ENCODE data around the gene CKB.

CKB gene

DNA sequence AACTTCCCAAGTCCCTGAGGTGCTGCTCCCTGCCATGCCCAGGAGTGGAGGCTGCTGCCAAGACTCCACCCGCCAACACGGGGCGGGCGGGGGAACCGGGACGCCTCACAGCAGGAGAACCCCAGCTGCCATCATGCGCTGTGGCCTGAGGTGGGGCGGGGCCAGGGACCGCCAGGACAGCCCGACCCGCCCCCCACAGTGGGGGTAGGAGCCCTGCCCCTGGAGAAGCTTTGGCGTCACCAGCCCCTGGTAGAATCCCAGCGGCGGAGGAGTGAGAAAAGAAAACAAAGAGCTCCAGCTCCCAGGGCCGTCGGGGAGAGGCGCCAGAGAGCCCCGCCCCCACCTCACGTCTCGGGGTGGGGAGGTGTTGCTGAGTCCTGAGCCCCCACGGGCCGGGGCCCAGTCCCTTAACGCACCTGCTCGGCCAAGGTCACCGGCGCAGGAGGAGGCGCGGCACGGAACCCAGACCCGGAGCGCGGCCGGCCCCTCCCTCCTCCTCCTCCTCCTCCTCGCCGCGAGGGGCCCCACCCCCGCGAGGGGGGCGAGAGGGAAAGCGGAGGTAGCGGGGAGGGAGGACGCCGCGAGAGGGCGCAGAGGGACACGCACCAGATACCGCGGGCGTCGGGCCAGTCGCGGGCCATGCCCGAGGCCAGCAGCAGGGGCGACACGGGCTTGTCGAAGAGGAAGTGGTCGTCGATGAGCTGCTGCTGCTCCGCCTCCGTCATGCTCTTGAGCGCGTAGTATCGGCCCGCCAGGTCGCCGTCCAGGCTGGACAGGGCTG is 1.8 kb downstream of the CKB start:
- peaks cover 20% of the 10 kb centered on the region for H3K36me3 ChIP-seq (ENCODE audit: insufficient read depth, low read length)
- no peak for DNase-seq (ENCODE audit: low read depth, low spot score)
- H3K9ac ChIP-seq (ENCODE audit: insufficient read length): peak overlapping the region; percentile 85
- TF ChIP-seq EZH2 (IDR thresholded peaks at IDR 0.05) (no peak), POLR2AphosphoS5 (IDR thresholded peaks at IDR 0.05; ENCODE audit: borderline replicate concordance, low read depth, low read length) (no peak; the same call in none of the 2 replicates), FOXP2 (optimal IDR thresholded peaks at IDR 0.05; ENCODE audit: control extremely low read depth, extremely low read length, insufficient read depth) (no peak)
- peak overlapping the region; percentile 18; the same call in 1 of the 2 replicates for H3K27ac ChIP-seq
- H3K4me3 ChIP-seq: peak overlapping the region; percentile 93
- H3K9me3 ChIP-seq (ENCODE audit: low read depth, low read length): no peaks in the 10 kb centered on the region

DNA sequence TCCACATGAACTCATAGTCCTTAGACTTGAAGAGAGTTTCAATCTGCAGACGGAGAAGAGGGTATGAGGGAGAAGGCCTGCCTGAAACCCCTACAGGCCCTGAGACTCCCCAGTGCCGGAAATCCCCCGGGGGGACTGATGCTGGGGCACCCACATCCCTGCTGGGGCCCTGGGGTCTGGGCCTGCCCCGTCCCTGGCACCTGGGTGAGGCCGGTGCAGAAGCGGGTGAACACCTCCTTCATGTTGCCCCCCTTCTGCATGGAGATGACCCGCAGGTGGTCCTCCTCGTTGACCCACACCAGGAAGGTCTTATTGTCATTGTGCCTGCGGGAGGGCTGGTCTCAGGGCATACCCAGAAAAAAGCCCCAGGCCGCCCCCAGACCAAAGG is 2.4 kb downstream of the CKB start:
- DNase-seq (ENCODE audit: low read depth, low spot score): no peak
- peak overlapping the region; percentile 93 for H3K4me3 ChIP-seq
- H3K9ac ChIP-seq (ENCODE audit: insufficient read length): no peak overlapping the region
- no peaks in the 10 kb centered on the region for H3K9me3 ChIP-seq (ENCODE audit: low read depth, low read length)
- TF ChIP-seq FOXP2 (optimal IDR thresholded peaks at IDR 0.05; ENCODE audit: control extremely low read depth, extremely low read length, insufficient read depth) (no peak), POLR2AphosphoS5 (IDR thresholded peaks at IDR 0.05; ENCODE audit: borderline replicate concordance, low read depth, low read length) (peak; percentile 6; the same call in 1 of the 2 replicates), EZH2 (IDR thresholded peaks at IDR 0.05) (no peak)
- H3K27ac ChIP-seq: peak overlapping the region; percentile 18; the same call in 1 of the 2 replicates
- peaks cover 20% of the 10 kb centered on the region for H3K36me3 ChIP-seq (ENCODE audit: insufficient read depth, low read length)

DNA sequence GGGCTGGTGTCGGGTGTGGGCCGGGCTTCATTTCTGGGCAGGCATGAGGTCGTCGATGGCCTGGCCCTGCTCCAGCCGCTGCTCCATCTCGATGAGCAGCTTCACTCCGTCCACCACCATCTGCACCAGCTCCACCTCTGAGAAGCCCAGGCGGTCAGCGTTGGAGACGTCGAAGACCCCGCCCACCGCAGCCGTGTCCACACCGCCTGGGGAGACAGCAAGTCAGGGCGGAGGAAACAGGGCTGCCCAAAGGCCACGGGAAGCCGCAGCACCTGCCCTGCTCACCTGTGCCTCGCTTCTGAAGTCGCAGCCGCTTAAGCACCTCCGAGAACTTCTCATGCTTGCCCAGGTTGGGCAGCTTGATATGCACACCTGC is 2.8 kb downstream of the CKB start:
- H3K4me3 ChIP-seq: no peak overlapping the region
- no peaks in the 10 kb centered on the region for H3K9me3 ChIP-seq (ENCODE audit: low read depth, low read length)
- DNase-seq (ENCODE audit: low read depth, low spot score): no peak
- H3K27ac ChIP-seq: peak overlapping the region; percentile 48; the same call in 1 of the 2 replicates
- no peak for TF ChIP-seq FOXP2 (optimal IDR thresholded peaks at IDR 0.05; ENCODE audit: control extremely low read depth, extremely low read length, insufficient read depth)
- no peak for TF ChIP-seq POLR2AphosphoS5 (IDR thresholded peaks at IDR 0.05; ENCODE audit: borderline replicate concordance, low read depth, low read length)
- no peak for TF ChIP-seq EZH2 (IDR thresholded peaks at IDR 0.05)
- no peak overlapping the region for H3K9ac ChIP-seq (ENCODE audit: insufficient read length)
- H3K36me3 ChIP-seq (ENCODE audit: insufficient read depth, low read length): peaks cover 20% of the 10 kb centered on the region

DNA sequence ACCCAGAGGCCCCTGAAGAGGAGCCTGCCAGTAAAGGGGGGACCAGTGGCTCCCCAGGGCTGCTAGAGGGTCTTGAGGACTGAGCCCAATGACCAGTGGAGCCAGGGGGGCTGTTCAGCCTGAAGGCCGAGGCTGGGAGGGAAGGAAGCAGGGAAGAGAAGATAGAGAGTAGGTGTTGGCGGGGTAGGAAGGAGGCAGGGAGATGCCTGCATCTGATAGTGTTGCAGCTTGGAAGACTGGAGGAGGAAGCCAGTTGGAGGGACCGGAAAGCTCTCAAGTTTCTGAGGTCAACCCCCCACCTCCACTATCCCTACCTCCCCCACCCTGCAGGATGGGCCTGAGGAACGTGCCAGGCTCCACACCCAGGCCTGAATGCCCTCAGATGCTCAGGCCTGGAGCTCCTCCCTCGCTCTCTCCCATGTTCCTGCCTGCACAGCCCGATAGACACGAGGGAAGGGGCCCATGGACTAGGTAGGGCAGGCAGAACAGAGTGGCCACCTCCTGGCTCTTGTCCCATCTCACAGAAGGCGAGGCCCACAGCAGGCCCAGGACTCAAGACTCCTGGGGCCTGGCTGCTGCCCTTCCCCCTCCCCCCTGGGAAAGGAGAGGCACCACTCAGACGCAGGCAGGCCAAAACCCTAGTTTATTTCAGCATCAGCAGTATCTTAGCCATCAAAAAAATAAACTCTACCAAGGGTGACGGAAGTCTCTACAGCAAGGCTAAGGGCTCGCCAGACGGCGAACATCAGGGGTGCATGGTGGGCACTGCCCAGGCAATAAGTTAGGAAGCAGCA is 3.4 kb downstream of the CKB start:
- H3K4me3 ChIP-seq: no peak overlapping the region
- H3K9ac ChIP-seq (ENCODE audit: insufficient read length): no peak overlapping the region
- peak overlapping the region; percentile 48; the same call in 1 of the 2 replicates for H3K27ac ChIP-seq
- TF ChIP-seq POLR2AphosphoS5 (IDR thresholded peaks at IDR 0.05; ENCODE audit: borderline replicate concordance, low read depth, low read length) (peak; percentile 66), FOXP2 (optimal IDR thresholded peaks at IDR 0.05; ENCODE audit: control extremely low read depth, extremely low read length, insufficient read depth) (no peak)
- peaks cover 20% of the 10 kb centered on the region for H3K36me3 ChIP-seq (ENCODE audit: insufficient read depth, low read length)
- H3K9me3 ChIP-seq (ENCODE audit: low read depth, low read length): no peaks in the 10 kb centered on the region
- DNase-seq (ENCODE audit: low read depth, low spot score): no peak

DNA sequence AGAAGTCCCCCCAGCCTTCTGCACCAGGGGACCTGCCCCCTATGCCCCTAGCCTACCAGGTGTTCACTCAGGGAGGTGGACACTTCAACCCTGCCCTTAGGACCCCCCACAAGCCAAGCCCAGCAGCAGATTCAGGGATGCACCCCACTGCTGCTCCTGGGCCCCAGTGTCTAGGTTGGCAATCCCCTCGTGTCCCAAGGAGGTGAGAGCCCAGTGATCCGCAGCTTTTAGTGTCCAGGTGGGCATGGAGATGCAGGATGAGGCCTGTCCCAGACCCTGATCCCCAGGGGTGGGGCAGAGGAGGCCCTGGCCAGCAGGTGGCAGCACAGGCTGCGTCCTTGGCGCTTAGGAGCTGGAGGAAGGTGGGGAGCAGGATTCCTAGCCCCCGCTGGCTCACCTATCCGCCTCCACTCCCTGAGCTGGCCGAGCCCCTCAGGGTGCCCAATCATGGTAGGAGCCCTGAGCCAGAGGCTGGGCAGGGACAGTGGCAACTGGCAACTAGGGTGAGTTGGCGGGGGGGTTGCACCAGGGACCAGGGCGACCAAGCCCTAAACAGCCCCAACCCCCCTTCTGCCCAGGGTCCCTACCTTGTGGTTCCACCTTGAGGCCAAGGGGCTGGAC is 4.1 kb downstream of the CKB start:
- Histone ChIP-seq H3K27ac (peak overlapping the region; percentile 48; the same call in 1 of the 2 replicates), H3K9ac (ENCODE audit: insufficient read length) (no peak overlapping the region), H3K36me3 (ENCODE audit: insufficient read depth, low read length) (peaks cover 20% of the 10 kb centered on the region), H3K4me3 (no peak overlapping the region), H3K9me3 (ENCODE audit: low read depth, low read length) (no peaks in the 10 kb centered on the region)
- DNase-seq (ENCODE audit: low read depth, low spot score): no peak
- no peak for TF ChIP-seq FOXP2 (optimal IDR thresholded peaks at IDR 0.05; ENCODE audit: control extremely low read depth, extremely low read length, insufficient read depth)
- TF ChIP-seq POLR2AphosphoS5 (IDR thresholded peaks at IDR 0.05; ENCODE audit: borderline replicate concordance, low read depth, low read length): no peak
- no peak for TF ChIP-seq EZH2 (IDR thresholded peaks at IDR 0.05)

DNA sequence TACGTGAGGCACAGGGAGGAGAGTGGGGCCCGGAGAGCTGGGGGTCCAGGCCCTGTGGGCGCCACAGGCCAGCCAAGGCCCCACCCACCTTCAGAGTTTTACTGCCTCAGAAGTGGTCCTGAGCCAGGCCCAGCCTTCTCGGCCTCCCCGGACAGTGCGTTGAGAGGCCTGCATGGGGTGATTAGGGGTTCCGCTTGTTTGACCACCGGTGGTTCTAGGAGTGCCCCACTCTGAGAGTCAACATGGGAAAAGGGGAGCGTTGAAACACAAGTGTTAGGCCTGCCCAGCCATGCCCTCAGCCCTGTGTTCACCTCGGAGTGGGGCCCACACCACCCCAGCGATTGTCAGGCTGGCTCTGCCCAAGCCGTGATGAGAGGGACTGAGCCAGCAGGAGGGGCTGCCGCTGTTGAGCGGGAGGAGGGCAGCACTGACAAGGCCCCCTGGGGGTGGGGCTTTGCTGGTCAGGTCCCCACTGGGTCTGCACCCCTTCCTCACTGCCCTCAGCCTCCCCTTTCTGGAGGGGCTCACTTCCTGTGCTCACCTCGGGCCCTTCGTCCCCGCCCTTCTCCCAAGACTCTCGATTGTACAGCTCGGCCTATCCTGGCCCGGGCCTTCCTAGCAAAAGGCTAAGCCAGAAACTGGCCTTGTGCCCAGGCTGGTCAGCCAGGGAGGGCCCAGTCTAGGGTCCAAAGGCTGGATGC is 4.8 kb downstream of the CKB start:
- H3K4me3 ChIP-seq: no peak overlapping the region
- no peak for DNase-seq (ENCODE audit: low read depth, low spot score)
- no peak overlapping the region for H3K9ac ChIP-seq (ENCODE audit: insufficient read length)
- 0 out of 2 replicates have a peak, but pooled peaks have one; percentile 9 for TF ChIP-seq POLR2AphosphoS5 (IDR thresholded peaks at IDR 0.05; ENCODE audit: borderline replicate concordance, low read depth, low read length)
- no peak for TF ChIP-seq EZH2 (IDR thresholded peaks at IDR 0.05)
- H3K9me3 ChIP-seq (ENCODE audit: low read depth, low read length): no peaks in the 10 kb centered on the region
- peaks cover 20% of the 10 kb centered on the region for H3K36me3 ChIP-seq (ENCODE audit: insufficient read depth, low read length)
- no peak overlapping the region for H3K27ac ChIP-seq

DNA sequence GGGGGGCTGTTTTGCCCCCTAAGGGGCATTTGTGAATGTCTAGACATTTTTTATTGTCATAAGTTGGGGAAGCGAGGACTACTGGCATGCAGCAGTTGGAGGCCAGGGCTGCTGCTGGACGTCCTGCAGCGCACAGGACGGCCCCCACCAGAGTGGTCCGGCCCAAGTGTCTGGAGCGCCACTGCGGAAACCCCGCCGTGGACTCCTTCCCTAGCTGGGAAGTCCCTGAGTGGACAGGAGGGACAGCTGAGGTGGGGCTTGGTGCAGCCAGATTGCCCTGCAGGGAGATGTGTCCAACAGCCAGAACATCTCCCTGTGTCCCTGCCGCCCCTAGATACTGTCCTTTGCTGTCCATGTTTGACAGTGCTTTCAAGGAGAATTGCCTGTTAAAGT is 5.5 kb downstream of the CKB start:
- TF ChIP-seq FOXP2 (optimal IDR thresholded peaks at IDR 0.05; ENCODE audit: control extremely low read depth, extremely low read length, insufficient read depth) (no peak), EZH2 (IDR thresholded peaks at IDR 0.05) (no peak), POLR2AphosphoS5 (IDR thresholded peaks at IDR 0.05; ENCODE audit: borderline replicate concordance, low read depth, low read length) (no peak; the same call in 1 of the 2 replicates)
- no peaks in the 10 kb centered on the region for H3K9me3 ChIP-seq (ENCODE audit: low read depth, low read length)
- DNase-seq (ENCODE audit: low read depth, low spot score): no peak
- no peak overlapping the region for H3K4me3 ChIP-seq
- H3K27ac ChIP-seq: peak overlapping the region; percentile 72; the same call in 1 of the 2 replicates
- peaks cover 20% of the 10 kb centered on the region for H3K36me3 ChIP-seq (ENCODE audit: insufficient read depth, low read length)
- H3K9ac ChIP-seq (ENCODE audit: insufficient read length): no peak overlapping the region

Measured in SK-N-MC (cell line).